K562 (cell line): ENCODE measurements around the gene RALGPS1. TPM values are rescaled to one million over a fixed set of nuclear protein-coding genes. Genes with fewer than 3 reads are reported as not detected.
A peak's percentile ranks its signal among the peaks of the same experiment; 100 is the strongest.

Experiments used
- BRF1 ChIP-seq: IDR thresholded peaks from 3 replicates; pipeline ENCODE4 v1.6.1; 2011; ENCODE audit warnings: borderline replicate concordance, mild to moderate bottlenecking; ENCODE audit not compliant: insufficient read length; ENCODE audit errors: extremely low read depth
- FOXA3 ChIP-seq, 2 experiments: fragments of 450-650 bp in 1 of 2; sonication (generic) in 1 of 2; formaldehyde crosslinking; IDR thresholded peaks in 1 of 2; conservative IDR thresholded peaks in 1 of 2; 2 replicates each; pipeline versions ENCODE4 v1.4.0 to v1.8.0; 2020 to 2022; ENCODE audit warnings: mild to moderate bottlenecking in 2 of 2, missing genetic modification reagents in 1 of 2
- FOXP4 ChIP-seq: sonication (generic); formaldehyde crosslinking; IDR thresholded peaks from 2 replicates; pipeline ENCODE4 v1.8.0; 2022; ENCODE audit warnings: mild to moderate bottlenecking, missing genetic modification reagents, borderline replicate concordance
- GATA2 ChIP-seq: sonication (generic); formaldehyde crosslinking; IDR thresholded peaks from 2 replicates; pipeline ENCODE4 v1.4.0; 2020; ENCODE audit warnings: mild to moderate bottlenecking, missing genetic modification reagents
- JUND ChIP-seq, 2 experiments: IDR thresholded peaks; 2 replicates in 1 of 2; 3 replicates in 1 of 2; pipeline ENCODE4 v1.6.1; 2011; ENCODE audit warnings: borderline replicate concordance in 2 of 2, low read depth in 2 of 2, low read length in 2 of 2, improper control_type of control experiment in 1 of 2, missing biosample characterization in 1 of 2, missing genetic modification characterization in 1 of 2, missing genetic modification reagents in 1 of 2
- KAT7 ChIP-seq: sonication (generic); formaldehyde crosslinking; IDR thresholded peaks from 2 replicates; pipeline ENCODE4 v1.8.0; 2022; ENCODE audit warnings: missing genetic modification reagents, mild to moderate bottlenecking, borderline replicate concordance
- MYNN ChIP-seq, 2 experiments: sonication (generic); formaldehyde crosslinking in 1 of 2; IDR thresholded peaks; 2 replicates each; pipeline versions ENCODE4 v1.5.0 to v1.6.1; 2016 to 2020; ENCODE audit warnings: antibody characterized with exemption in 1 of 2, missing genetic modification reagents in 1 of 2
- PTTG1 ChIP-seq: fragments of 450-650 bp; IDR thresholded peaks from 2 replicates; pipeline ENCODE4 v1.6.1; 2016; ENCODE audit warnings: low read depth, mild to moderate bottlenecking, missing genetic modification characterization, missing compliant biosample characterization
- RCOR1 ChIP-seq, 2 experiments: IDR thresholded peaks; 2 replicates each; pipeline ENCODE4 v1.6.1; 2012; ENCODE audit warnings: low read depth in 2 of 2, low read length in 2 of 2, borderline replicate concordance in 1 of 2, improper control_type of control experiment in 1 of 2
- SMARCE1 ChIP-seq: fragments of 450-650 bp; IDR thresholded peaks from 2 replicates; pipeline ENCODE4 v1.7.1; 2016; ENCODE audit warnings: mild to moderate bottlenecking
- TEAD4 ChIP-seq, 2 experiments: sonication (generic) in 1 of 2; formaldehyde crosslinking in 1 of 2; IDR thresholded peaks; 2 replicates each; pipeline versions ENCODE4 v1.6.1 to v1.8.0; 2012 to 2022; ENCODE audit warnings: borderline replicate concordance in 1 of 2, inconsistent platforms in 1 of 2, low read length in 1 of 2, mild to moderate bottlenecking in 1 of 2, missing genetic modification reagents in 1 of 2
- TRIM28 ChIP-seq: fragments of 450-650 bp; IDR thresholded peaks from 2 replicates; pipeline ENCODE4 v1.6.1; 2017
- U2AF1 ChIP-seq: fragments of 200-400 bp; formaldehyde crosslinking; optimal IDR thresholded peaks from 2 replicates; pipeline ENCODE3; 2017; ENCODE audit warnings: mild to moderate bottlenecking, low read depth, low read length, moderate library complexity
- WHSC1 ChIP-seq: IDR thresholded peaks from one replicate; pipeline ENCODE4 v1.6.1; 2012; ENCODE audit warnings: low read length, control low read depth, inconsistent platforms
- ZC3H8 ChIP-seq: fragments of 450-650 bp; IDR thresholded peaks from 2 replicates; pipeline ENCODE4 v1.6.1; 2017
- ZKSCAN1 ChIP-seq: fragments of 150-350 bp; IDR thresholded peaks from 2 replicates; pipeline ENCODE4 v1.6.1; 2016; ENCODE audit warnings: low read depth, low read length
- ZNF668 ChIP-seq: fragments of 250-450 bp; sonication (Bioruptor Pico); IDR thresholded peaks from 2 replicates; pipeline ENCODE4 v1.8.0; 2022; ENCODE audit warnings: mild to moderate bottlenecking, inconsistent platforms
- polyA plus RNA-seq, 8 experiments: library from polyadenylated mRNA; depleted of rRNA in 4 of 8; stranded (reverse) in 5 of 8; unstranded in 3 of 8; fragments of >200 nt; fragmentation: Nextera tagmentation in 2 of 8; fragmentation: Illumina TruSeq in 1 of 8; extraction: Ambion mirVana in 2 of 8; extraction: Trizol in 1 of 8; gene quantifications; 2 replicates each; pipeline versions ENCODE4 v1.2.1 to v1.2.3, GENCODE V29; 2011 to 2014; ENCODE audit warnings: inconsistent platforms in 1 of 8, missing spikeins in 1 of 8
- total RNA-seq, 7 experiments: library from RNA; depleted of rRNA in 6 of 7; stranded (reverse); fragments of >200 nt in 6 of 7; fragmentation: Illumina TruSeq in 2 of 7; extraction: Trizol in 2 of 7; gene quantifications; 2 replicates each; pipeline versions ENCODE4 v1.2.1 to v1.2.3, GENCODE V29; 2011 to 2021; ENCODE audit warnings: low replicate concordance in 1 of 7
- TF ChIP-seq, protein P1 (sequence below): sonication (generic); IDR thresholded peaks from 2 replicates; pipeline ENCODE4 v1.6.1; 2016
- TF ChIP-seq, protein P2 (sequence below): sonication (generic); formaldehyde crosslinking; IDR thresholded peaks from 2 replicates; pipeline ENCODE4 v1.8.0; 2022; ENCODE audit warnings: mild to moderate bottlenecking, low read depth, missing genetic modification reagents
- TF ChIP-seq, protein P3 (sequence below): sonication (generic); formaldehyde crosslinking; IDR thresholded peaks from 2 replicates; pipeline ENCODE4 v1.8.0; 2022; ENCODE audit warnings: mild to moderate bottlenecking, missing genetic modification reagents

RALGPS1 gene
- total and polyA plus RNA-seq, 9 of the 15 experiments (the other 6 are each of a cell fraction or from before 2014, with no cell fraction given), result 0.04 to 2.6 (median 1.5) TPM

- TF ChIP-seq WHSC1 (no peak), ZC3H8 (no peak), JUND (IDR thresholded peaks at IDR 0.05; ENCODE audit: borderline replicate concordance, low read depth, low read length) (no peak), JUND (tag; IDR thresholded peaks at IDR 0.05; ENCODE audit: borderline replicate concordance, low read depth, low read length) (peak; percentile 41; the same call in 1 of the 3 replicates), FOXP4 (no peak), RCOR1 (IDR thresholded peaks at IDR 0.05; ENCODE audit: borderline replicate concordance in 1 of 2, low read depth in 2 of 2, low read length in 2 of 2) (peak; percentile 14 to 80; a peak in 2 of 4 replicates), SMARCE1 (peak; percentile 32; the same call in 1 of the 2 replicates), TRIM28 (no peak), FOXA3 (CRISPR knock-in tag; conservative IDR thresholded peaks at IDR 0.05 in 1 of 2, IDR thresholded peaks at IDR 0.05 in 1 of 2) (no peak), MYNN (IDR thresholded peaks at IDR 0.05) (peak; percentile 17; the same call in 1 of the 2 replicates), MYNN (CRISPR knock-in tag; IDR thresholded peaks at IDR 0.05) (no peak), KAT7 (no peak), GATA2 (CRISPR knock-in tag) (no peak), ZKSCAN1 (peak; percentile 67; the same call in 1 of the 2 replicates), TEAD4 (IDR thresholded peaks at IDR 0.05; ENCODE audit: low read length) (peak; percentile 24; the same call in 1 of the 2 replicates), TEAD4 (CRISPR knock-in tag; IDR thresholded peaks at IDR 0.05; ENCODE audit: borderline replicate concordance) (no peak), ZNF668 (no peak), U2AF1 (no peak), BRF1 (no peak), PTTG1 (tag) (no peak)
- TF ChIP-seq, protein P1, sequence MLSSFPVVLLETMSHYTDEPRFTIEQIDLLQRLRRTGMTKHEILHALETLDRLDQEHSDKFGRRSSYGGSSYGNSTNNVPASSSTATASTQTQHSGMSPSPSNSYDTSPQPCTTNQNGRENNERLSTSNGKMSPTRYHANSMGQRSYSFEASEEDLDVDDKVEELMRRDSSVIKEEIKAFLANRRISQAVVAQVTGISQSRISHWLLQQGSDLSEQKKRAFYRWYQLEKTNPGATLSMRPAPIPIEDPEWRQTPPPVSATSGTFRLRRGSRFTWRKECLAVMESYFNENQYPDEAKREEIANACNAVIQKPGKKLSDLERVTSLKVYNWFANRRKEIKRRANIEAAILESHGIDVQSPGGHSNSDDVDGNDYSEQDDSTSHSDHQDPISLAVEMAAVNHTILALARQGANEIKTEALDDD, result 0 out of 2 replicates have a peak, but pooled peaks have one; percentile 4
- TF ChIP-seq, protein P2, sequence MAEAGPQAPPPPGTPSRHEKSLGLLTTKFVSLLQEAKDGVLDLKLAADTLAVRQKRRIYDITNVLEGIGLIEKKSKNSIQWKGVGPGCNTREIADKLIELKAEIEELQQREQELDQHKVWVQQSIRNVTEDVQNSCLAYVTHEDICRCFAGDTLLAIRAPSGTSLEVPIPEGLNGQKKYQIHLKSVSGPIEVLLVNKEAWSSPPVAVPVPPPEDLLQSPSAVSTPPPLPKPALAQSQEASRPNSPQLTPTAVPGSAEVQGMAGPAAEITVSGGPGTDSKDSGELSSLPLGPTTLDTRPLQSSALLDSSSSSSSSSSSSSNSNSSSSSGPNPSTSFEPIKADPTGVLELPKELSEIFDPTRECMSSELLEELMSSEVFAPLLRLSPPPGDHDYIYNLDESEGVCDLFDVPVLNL (CRISPR knock-in tag), result no peak
- TF ChIP-seq, protein P3, sequence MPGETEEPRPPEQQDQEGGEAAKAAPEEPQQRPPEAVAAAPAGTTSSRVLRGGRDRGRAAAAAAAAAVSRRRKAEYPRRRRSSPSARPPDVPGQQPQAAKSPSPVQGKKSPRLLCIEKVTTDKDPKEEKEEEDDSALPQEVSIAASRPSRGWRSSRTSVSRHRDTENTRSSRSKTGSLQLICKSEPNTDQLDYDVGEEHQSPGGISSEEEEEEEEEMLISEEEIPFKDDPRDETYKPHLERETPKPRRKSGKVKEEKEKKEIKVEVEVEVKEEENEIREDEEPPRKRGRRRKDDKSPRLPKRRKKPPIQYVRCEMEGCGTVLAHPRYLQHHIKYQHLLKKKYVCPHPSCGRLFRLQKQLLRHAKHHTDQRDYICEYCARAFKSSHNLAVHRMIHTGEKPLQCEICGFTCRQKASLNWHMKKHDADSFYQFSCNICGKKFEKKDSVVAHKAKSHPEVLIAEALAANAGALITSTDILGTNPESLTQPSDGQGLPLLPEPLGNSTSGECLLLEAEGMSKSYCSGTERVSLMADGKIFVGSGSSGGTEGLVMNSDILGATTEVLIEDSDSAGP, result no peak
Observed at GRCh38 chr9:126985870-126986498, 71.4 kb downstream of the RALGPS1 start (continued).
